ENCODE measurements around the gene GNAT2.

The GNAT2 gene

DNA sequence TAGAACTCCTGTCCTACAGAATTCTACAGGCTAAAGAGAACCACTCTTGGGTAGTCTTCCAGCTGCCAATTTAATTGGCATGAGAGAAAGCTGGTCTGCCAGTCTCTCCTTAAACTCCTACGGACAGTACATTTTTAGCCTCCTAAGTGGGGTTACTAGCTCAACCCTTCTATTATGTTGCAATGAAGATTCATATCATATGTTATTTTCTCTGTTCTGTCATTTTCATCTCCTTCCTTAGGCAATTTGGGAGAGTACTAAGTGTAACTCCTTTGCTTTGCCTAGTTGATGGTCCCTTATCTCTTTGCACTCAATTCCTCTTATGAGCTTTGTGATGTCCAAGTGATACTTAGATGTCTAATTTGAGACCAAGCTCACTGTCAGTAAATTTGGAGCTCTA is 14.0 kb downstream of the GNAT2 start:
- DNase-seq: no peak

DNA sequence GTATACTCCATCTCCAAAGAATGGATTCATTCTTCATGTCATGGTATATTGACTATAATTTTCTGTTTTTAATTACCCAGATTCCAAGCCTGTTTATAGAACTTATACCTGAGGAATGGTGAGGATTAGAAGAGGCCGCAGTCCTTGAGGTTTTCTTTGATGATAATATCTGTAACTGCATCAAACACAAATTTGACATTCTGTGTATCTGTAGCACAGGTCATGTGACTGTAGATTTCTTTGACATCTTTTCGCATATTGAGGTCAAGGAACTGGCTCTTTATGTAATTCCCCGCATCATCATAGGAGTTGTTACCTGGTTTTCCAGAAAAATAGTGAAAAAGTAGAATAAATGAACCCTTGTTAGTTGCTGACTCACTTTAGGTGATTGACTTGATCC is 16.2 kb downstream of the GNAT2 start:
- no peak for DNase-seq

DNA sequence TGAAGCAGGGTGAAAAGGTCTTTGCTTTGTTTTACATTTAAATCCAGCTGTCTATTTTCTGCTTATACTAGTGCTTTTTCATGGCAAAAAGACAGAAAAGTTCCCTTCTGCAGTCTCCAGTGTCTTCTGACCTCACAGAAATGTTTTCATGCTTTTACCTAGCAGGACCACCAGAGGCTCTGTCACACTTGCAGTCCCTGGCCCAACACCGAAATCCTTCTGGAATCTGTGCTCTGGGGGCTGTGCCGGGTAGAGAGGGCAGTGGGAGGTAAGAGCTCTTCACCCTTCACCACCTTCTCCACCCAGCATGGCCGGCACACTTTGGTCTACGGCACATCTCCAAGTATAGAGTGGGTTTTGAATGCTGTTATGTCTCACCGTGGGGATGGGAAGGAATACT is 20.8 kb downstream of the GNAT2 start:
- no peak for DNase-seq

DNA sequence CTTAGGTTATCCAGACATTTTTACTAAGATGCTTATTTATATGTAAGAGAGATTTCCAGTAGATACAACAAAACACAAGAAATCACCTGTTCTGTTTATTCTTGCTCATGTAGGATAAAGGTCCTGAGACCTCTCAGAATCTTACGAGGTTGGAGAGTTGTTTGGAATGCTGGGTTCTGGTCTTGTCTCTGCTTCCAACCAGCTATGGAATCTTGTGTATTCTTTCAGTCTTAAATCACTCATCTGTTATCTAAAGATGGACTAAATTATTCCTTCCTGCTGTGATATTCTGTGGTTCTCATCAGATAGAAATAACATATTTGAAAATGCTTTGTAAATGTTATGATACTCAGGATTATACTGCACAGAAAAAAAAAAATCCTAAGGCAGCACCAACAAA is 21.3 kb downstream of the GNAT2 start:
- DNase-seq: no peak

DNA sequence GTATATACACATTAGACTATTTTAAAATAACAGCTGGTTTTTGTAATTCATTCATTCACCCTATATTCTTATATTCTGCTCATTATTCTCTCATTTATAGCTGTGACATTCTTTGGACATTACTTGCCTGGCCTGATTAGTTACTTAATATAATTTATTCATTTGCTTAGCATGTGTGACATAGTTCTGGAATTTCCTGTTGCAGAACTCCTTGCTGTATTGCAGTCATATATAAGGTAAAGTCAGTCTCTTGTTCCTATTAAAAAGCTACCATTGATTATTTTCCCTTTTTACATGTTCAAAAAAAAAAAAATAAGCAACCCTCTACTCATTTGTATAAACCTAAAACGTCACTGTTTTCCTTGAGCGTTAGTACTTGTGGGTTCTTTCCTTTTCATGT is 23.9 kb downstream of the GNAT2 start:
- DNase-seq: no peak

DNA sequence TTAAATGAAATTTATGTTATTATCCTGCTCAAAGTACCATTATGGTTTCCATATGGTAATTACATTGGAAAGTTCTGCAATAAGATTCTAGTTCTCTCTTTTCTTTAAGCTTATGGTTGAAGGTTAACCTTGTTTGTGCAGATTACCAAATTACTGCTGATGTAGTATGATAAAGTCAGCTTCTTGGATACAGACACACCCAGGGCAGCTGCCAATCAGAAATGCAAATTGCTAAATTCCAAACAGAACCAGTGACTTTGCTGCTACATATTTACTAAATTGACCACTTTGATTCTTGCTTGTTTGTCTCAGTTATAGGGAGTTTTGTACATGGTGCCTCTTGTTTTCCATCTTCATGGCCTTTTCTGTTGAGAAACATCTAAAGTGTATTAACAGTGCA is 26.5 kb downstream of the GNAT2 start:
- DNase-seq: no peak

DNA sequence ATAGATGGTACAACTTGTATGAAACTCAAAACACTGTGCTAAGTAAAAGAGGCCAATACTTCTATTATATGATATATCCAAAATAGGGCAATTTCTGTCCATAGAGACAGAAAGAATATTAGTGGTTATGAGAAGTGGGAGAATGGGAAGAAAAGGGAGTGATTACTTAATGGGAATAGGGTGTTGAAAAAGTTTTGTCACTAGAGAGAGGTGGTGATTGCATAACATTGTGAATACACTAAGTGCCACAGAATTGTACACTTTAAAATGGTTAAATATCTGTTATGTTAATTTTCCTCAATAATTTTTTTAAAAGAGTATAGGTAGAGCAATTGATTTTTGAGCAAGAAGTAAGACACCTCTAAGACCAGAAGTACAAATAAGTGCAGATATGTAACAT is 29.7 kb downstream of the GNAT2 start:
- no peak for DNase-seq

DNA sequence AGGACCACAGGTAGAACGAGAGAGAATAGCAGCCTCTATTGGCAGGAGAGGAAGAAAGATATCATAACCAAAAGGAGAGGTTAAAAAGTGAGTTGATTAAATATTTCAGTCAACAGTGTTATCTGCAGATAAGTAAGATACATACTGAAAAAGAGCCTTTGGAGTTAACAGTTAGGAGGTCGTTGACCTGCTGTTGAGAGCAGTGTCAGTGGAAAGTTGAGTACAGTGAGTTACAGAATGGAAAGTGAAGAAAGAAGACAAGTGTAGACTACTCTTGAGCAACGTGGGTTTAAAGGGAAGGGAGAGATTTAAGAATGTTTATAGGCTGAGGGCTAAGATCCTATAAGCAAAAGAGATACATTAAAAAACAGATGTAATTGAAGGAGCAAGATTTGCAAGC is 30.2 kb downstream of the GNAT2 start:
- no peak for DNase-seq

DNA sequence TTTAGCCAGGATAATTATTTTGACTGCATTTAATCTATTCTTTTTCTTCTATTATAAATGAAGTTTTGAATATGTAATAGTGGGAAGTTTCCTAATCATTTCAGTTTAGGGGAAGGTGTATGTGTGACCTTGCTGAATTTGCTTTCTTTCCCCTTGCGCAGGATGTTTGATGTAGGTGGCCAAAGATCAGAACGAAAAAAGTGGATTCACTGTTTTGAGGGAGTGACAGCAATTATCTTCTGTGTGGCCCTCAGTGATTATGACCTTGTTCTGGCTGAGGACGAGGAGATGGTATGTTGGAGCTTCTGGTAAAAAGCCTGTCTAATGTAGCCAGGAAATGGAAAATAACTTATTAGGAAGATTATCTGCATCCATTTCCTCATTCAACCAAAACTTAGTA is 33.4 kb downstream of the GNAT2 start:
- DNase-seq: no peak

DNA sequence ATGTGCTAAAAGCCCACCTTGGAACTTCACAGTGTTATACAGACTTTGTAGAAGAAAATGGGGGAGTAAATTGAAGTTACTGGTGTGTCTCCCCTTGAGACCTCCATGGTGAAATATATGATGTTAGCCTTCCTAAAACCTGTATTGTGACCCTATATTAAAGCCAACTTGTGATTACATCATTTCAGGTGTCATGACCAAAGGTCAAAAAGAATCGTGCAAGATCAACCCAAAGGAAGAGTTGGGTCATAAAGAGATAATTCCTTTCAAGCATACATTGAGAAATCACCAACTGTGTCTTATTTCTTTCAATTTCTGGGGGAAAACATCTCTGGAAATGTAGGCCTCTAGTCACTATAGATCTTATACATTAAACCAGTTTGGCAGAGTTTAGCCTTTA is 34.6 kb downstream of the GNAT2 start:
- DNase-seq: no peak

DNA sequence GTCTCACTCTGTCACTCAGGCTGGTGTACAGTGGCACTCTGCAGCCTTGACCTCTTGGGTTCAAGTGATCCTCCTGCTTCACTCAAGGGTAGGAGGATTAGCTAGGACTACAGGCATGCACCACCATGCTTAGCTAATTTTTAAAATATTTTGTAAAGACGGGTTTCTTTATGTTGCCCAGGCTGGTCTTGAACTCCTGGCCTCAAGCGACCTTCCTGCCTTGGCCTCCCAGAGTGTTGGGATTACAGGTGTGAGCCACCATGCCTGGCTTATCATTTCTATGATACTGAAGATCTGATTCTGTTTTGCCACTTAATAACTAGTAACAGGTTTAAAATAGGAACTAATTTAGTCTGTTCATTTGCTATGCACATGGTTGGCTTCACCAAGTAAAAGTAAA is 37.4 kb downstream of the GNAT2 start:
- DNase-seq: no peak

DNA sequence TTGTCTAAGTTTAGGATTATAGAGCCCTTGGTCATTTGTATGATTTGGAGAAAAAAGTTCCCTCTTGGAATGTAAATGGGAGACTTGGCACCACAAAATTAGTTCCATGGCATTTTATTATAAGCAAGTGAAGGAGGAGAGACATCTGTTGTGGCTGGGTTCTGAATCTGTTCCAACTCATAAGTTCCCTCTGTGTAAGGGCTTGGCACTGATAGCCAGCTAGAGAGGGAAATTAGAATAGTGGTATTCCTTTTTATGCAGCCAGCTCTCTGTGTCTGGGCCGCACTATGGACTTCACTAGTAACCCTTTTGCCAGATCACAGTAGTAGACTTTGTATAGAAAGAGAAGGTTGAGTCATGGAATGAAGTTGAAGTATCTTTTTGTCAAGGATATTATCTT is 39.9 kb downstream of the GNAT2 start:
- no peak for DNase-seq

DNA sequence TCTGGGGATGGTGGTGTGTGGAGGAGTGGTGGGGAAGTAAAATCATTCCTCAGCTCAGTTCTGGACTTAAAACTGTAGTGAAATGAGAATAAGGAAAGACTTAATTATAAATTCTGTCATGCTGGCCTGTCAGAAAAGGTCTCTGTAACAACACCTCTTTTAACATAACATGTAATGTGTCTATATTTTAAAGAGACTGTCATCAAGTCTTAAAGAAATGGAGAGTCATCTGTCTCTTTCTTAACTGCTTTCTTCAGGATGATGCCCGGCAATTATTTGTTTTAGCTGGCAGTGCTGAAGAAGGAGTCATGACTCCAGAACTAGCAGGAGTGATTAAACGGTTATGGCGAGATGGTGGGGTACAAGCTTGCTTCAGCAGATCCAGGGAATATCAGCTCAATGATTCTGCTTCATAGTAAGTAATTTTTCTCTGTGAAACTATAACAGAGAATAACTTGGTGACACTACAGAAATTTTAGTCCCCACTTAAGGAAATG is 40.4 kb downstream of the GNAT2 start:
- no peak for DNase-seq

DNA sequence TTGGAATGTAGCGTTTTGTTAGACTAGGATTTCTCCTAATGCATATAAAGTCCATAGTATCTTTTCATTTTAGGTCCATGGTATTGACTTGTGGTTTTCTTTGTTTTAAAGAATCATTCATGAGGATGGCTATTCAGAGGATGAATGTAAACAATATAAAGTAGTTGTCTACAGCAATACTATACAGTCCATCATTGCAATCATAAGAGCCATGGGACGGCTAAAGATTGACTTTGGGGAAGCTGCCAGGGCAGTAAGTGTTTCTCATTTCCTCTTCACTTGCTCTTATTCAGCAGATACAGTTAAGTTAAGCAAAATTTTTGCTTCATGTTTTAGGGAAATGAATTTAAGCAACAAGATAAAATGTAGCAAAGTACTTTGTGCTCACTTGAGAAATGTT is 45.6 kb downstream of the GNAT2 start:
- DNase-seq: no peak

DNA sequence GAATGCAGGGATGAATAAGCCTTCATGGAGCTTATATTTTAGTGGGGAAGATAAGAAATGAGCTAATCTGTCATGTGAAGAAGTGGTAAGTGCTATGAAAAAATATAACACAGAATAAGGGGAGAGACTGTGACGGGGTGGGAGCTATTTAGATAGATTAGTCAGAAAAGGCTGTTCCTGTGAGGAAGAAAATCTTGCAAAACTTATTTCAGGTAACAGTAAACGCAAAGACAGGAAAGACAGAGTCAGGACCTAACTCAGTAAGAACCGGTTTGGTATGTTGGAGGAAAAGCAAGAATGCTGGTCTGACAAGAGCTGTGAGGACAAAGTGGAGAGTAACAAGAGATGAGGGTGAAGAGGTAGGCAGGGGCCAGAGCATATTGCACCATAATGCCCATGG is 49.0 kb downstream of the GNAT2 start:
- DNase-seq: no peak

DNA sequence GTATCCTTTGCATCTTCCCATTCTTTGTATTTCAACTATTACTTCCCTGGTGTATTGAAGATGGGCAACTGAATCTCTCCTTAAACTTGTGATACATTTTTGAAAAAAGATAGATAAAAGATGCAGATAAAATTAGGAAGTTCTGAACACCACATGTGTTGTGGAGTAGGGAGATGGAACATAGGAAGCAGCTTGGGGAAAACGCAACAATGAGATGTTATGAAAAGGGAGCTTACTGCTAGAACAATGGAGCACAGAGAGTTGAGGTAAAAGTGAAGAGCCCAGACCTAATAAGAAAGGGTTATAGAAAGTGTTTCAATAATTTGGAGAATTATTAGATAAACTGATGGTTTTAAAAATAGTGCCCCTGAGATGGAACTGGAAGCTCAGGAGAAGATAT is 50.1 kb downstream of the GNAT2 start:
- DNase-seq: no peak

DNA sequence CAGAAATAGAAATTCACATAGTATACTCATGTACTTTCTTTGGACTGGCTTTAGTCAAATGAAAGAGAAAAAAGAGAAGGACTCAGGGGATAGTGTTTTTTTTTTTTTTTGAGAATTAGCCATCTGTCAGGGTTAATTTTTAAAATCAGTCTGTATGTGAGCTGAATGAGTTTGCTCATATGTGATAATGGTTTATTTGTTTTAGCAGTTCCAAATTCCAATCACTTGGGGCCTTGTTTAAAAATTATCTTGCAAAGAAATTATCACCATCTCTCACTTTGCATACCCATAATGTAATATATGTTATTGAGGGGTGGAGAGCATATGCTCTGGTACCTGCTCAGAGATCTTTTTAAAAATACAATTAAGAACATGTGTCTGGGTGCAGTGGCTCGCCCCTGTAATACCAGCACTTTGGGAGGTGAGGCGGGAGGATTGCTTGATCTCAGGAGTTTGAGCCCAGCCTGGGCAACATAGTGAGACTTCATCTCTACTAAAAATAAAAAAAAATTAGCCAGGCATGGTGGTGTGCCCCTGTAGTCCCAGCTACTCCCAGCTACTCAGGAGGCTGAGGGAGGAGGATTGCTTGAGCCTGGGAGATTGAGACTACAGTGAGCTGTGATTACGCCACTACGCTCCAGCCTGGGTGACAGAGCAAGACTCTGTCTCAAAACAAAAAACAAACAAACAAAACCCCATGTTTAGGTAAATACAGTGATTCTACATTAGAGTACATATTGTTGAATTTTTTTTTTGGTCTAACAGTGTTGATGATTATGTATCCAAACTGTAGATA is 51.3 kb downstream of the GNAT2 start:
- no peak for DNase-seq

DNA sequence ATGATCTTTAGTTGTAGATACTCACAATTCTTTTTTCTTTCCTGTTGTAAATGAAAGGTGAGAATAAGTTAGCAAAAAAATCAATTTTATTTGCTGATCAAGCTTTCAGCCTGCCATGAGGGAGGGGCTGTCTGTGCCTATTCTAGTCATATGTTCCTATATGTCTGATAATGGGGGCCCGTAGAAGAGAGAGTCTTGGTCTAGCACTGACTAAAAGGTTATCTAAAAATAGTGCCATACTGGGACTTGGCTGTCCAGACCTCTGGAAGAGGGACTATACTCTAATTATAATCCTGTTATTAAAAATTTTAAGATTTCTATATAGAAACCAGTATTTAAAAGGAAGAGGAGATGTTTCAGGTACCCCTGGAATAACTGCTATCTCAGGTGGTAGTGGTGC is 52.4 kb downstream of the GNAT2 start:
- DNase-seq: no peak

DNA sequence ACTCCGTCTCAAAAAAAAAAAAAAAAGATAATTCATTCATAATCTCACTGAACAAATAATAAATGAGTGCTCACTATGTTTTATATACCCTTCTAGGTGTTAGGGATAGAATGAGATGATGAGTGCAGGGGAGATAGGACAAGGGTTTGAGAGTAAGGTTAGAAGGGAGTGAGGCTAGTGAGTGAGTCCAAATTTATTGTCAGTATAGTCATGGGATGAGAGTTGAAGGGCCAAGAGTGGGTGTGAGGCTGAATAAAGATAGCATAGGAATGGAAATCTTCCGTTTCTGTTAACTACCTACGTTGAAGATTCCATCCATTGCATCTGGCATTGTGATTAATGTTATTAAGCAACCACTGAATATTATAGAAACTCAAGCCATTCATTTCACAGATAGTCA is 54.2 kb downstream of the GNAT2 start:
- DNase-seq: no peak

DNA sequence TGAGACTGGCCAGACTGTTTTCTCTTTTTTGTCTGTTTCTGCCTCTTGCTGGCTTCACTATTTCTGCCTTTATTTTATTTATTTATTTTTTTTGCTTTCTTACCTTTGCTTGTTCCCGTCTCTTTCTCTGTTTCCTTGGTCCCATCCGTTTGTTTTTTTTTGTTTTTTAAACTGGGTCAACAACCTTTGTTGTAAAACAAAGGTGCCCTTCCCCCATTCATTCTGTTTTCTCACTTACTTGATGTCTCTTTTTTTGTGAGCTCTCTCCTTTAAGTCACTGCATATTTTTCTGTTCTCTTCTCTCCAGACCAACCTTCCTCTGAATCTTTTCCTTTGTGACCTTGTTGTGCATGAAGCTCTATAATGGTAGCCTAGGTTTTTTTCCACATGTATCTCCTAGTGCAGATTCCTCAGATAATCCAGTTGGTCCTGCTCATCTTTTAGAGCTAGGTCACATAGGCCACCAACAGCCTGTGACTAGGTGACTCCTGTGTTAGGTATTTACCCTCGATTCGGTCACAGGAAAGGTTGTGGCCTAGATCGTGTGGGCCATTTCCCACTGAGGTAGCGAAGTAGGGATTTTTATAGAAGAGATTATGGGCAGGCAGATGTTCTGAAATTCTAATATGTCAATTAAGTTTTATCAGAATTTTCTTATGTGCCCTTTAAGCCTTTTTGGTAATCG is 55.1 kb downstream of the GNAT2 start:
- no peak for DNase-seq

DNA sequence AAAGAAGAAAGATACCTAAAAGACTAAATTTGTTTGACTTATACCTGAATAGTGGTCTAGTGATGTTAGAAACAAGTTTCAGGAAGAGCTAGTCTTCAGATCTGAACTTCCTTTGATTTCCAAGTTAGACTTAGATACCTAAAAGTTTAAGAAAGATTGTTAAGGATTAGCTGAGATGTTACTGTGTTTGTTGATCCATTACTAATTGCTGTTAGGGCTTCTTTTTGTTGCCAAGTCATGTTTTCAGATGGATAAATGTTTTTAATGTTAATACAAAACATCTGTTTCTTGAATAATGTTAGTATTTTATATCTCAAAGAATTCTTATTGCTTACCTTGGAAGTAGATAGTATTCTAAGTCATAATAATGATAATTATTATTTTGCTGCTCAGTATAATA is 59.4 kb downstream of the GNAT2 start:
- DNase-seq: no peak

DNA sequence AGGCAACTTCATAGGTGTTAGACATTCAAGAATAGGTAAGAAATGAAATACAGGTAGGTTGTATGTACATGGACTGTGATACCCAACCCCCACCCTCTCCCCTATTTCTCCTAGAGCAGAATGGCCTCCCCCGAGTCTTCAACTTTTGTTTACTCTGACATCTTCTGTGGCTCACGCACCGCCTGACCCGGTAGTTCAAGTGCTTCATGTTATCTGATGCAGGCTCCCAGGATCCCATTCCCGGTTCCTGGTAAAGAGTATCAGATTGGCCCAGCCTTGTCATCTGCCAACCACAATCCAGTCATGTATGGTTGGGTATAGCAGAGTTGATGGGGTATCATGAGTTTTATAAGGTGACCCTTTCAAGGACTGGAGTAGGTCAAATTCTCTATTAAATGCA is 61.9 kb downstream of the GNAT2 start:
- DNase-seq: no peak

DNA sequence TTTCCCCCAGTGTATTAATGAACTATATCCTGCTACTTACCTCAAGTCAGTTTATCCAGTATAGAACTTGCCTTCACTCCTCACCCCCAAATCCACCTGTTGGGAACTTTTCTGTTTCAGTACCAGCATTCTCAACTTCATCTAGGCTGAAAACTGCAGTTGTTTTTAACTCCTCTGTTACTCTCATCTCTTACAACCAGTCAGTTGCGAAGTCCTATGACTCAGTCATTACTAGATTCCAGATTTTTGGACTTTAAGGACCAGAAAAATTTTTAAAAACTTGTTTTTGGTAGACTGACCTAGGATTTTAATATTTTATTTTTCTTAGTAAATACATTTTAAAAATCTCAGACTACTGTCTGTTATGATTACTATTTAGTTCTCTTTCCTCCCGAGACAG is 62.9 kb downstream of the GNAT2 start:
- DNase-seq: no peak

Measured in CD4-positive, alpha-beta T cell treated with Interleukin-6 for 4 hours (primary cell).